Fibroblast of the aortic adventitia (primary cell): Measurements from ENCODE around the gene KCNJ11. TPM values are rescaled to one million over a fixed set of nuclear protein-coding genes. Genes with fewer than 3 reads are reported as not detected.

ENCODE experiments used
- DNase-seq: peaks from one replicate; pipeline ENCODE4 v3.0.0-alpha.2; 2010; ENCODE audit warnings: low read depth
- H3K4me3 ChIP-seq: 2 replicates; pipeline ENCODE4 v1.5.1; 2011; ENCODE audit warnings: low read depth, mild to moderate bottlenecking, control low read depth, low read length, moderate library complexity
- CTCF ChIP-seq: IDR thresholded peaks from 2 replicates; pipeline ENCODE4 v1.5.1; 2011; ENCODE audit warnings: mild to moderate bottlenecking, low read length, control low read depth, inconsistent platforms; ENCODE audit not compliant: insufficient read depth
- total RNA-seq: library from RNA; depleted of rRNA; stranded (reverse); fragments of >200 nt; gene quantifications from 2 replicates; pipeline ENCODE4 v1.2.3, GENCODE V29; 2012; ENCODE audit warnings: low replicate concordance

The KCNJ11 gene
- total RNA-seq, 1 donor: not detected

- no peak for TF ChIP-seq CTCF
- DNase-seq: no peak
- no peak overlapping the region for H3K4me3 ChIP-seq
Observed at GRCh38 chr11:17414992-17415391, 26.5 kb upstream of the KCNJ11 start.

- no peak for TF ChIP-seq CTCF
- no peak overlapping the region for H3K4me3 ChIP-seq
- no peak for DNase-seq
Observed at GRCh38 chr11:17414317-17414737, 25.9 kb upstream of the KCNJ11 start.

- H3K4me3 ChIP-seq: no peak overlapping the region
- no peak for TF ChIP-seq CTCF
- DNase-seq: no peak
Observed at GRCh38 chr11:17413414-17414316, 25.2 kb upstream of the KCNJ11 start.

GRCh38 chr11:17412488-17413180, 24.2 kb upstream of the KCNJ11 start:
- no peak for TF ChIP-seq CTCF
- no peak for DNase-seq
- H3K4me3 ChIP-seq: no peak overlapping the region

GRCh38 chr11:17411418-17411817, 23.0 kb upstream of the KCNJ11 start:
- DNase-seq: no peak
- no peak for TF ChIP-seq CTCF
- no peak overlapping the region for H3K4me3 ChIP-seq

- TF ChIP-seq CTCF: no peak
- H3K4me3 ChIP-seq: no peak overlapping the region
- DNase-seq: no peak
Observed at GRCh38 chr11:17410606-17411379, 22.3 kb upstream of the KCNJ11 start.
